Skeletal muscle tissue (tissue), 4 donors: ENCODE results near the gene GABRE. TPM values are rescaled to one million over a fixed set of nuclear protein-coding genes. Genes with fewer than 3 reads are reported as not detected.
"Not testable (repeated sequence)": the region's sequence is repeated elsewhere in the genome, so short reads cannot be mapped to it uniquely, and the experiment has no call there.

Experiments
- H3K27ac ChIP-seq: one replicate; pipeline ENCODE4 v1.7.0; 2013; ENCODE audit warnings: mild to moderate bottlenecking, low read depth, low read length, inconsistent platforms
- H3K27me3 ChIP-seq, 3 donors: one replicate each; pipeline ENCODE4 v1.7.0; 2013; ENCODE audit warnings: low read length in 3 of 3; ENCODE audit not compliant: control insufficient read depth in 3 of 3, insufficient read depth in 3 of 3
- H3K36me3 ChIP-seq, 3 donors: one replicate each; pipeline ENCODE4 v1.7.0; 2013; ENCODE audit warnings: low read length in 3 of 3; ENCODE audit not compliant: control insufficient read depth in 3 of 3, insufficient read depth in 3 of 3
- H3K4me1 ChIP-seq, 3 donors: one replicate each; pipeline ENCODE4 v1.7.0; 2013; ENCODE audit warnings: low read length in 3 of 3, mild to moderate bottlenecking in 3 of 3; ENCODE audit not compliant: control insufficient read depth in 3 of 3, insufficient read depth in 3 of 3
- H3K4me3 ChIP-seq, 3 donors: one replicate each; pipeline ENCODE4 v1.7.0; 2013; ENCODE audit warnings: low read length in 3 of 3
- H3K9ac ChIP-seq, 3 donors: one replicate each; pipeline ENCODE4 v1.7.0; 2013; ENCODE audit warnings: low read length in 3 of 3, mild to moderate bottlenecking in 3 of 3, moderate library complexity in 2 of 3, low read depth in 1 of 3
- H3K9me3 ChIP-seq, 3 donors: one replicate each; pipeline ENCODE4 v1.7.0; 2013; ENCODE audit warnings: low read length in 3 of 3; ENCODE audit not compliant: control insufficient read depth in 3 of 3
- total RNA-seq: library from RNA; depleted of rRNA; stranded (reverse); fragments of >200 nt; gene quantifications from one replicate; pipeline ENCODE4 v1.2.3, GENCODE V29; 2014
- donor health status: Osteomylitis.

Gene GABRE
- total RNA-seq, 1 donor from 2014 or later = 41.8 TPM

GRCh38 chrX:151923648-151924047, 50.8 kb downstream of the GABRE start:
- H3K36me3 ChIP-seq = no peaks in the 10 kb centered on the region
- H3K9me3 ChIP-seq = peaks cover 0 to 4% (median 0%) of the 10 kb centered on the region in 3 donors
- no peak overlapping the region for H3K4me3 ChIP-seq
- H3K27me3 ChIP-seq = no peaks in the 10 kb centered on the region
- H3K9ac ChIP-seq = no peak overlapping the region
- no peaks in the 10 kb centered on the region for H3K4me1 ChIP-seq
- H3K27ac ChIP-seq = no peak overlapping the region

- no peaks in the 10 kb centered on the region for H3K4me1 ChIP-seq
These were observed 51.8 kb downstream of the GABRE start for GRCh38 chrX:151922692-151923091.

DNA sequence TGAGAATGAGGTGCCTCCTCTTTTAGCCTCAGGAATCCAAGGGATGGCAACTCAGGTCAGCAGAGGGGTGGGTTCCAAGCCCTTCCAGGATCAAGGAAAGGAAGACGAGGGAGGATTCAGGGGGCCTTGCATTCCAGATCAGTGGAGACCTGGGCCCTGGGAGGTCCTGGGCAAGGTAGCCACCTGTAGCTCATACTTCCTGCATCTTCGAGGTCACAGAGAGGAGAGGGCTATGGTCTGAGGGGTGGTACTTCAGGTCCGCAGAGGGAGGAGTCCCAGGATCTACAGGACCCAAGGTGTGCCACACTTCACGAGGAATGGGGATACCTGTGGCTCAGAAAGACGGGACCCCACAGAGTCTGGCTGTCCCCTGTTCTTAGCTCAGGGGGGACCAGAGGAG, 52.6 kb downstream of the GABRE start:
- Histone ChIP-seq H3K27me3 (no peaks in the 10 kb centered on the region), H3K4me1 (no peaks in the 10 kb centered on the region), H3K9me3 (peaks cover 0 to 2% (median 0%) of the 10 kb centered on the region in 3 donors), H3K36me3 (no peaks in the 10 kb centered on the region), H3K4me3 (no peak overlapping the region), H3K9ac (no peak overlapping the region), H3K27ac (no peak overlapping the region)

More at GRCh38 chrX:151922692-151923091, 51.8 kb downstream of the GABRE start:
- H3K9me3 ChIP-seq = peaks cover 0 to 2% (median 0%) of the 10 kb centered on the region in 3 donors
- no peak overlapping the region for H3K27ac ChIP-seq
- H3K4me3 ChIP-seq = no peak overlapping the region
- no peaks in the 10 kb centered on the region for H3K27me3 ChIP-seq
- no peak overlapping the region for H3K9ac ChIP-seq
- H3K36me3 ChIP-seq = no peaks in the 10 kb centered on the region

DNA sequence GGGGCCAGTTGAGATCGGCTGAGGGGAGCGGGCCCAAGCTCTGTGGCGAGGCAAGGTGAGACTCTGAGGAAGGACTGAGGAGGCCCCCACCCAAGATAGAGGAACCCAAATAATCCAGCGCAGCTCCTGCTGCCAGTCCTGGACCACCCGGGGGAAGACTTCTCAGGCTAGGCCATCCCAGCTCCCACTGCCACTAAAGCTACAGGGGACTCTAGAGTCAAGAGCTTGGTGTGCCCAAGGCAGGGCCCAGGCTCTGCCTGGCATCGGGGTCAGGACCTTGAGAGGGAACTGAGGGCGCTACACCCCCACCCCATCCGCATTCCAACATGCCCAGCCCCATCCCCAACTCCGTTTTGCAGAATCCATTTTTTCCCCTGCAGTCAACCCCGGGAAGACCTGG, 53.2 kb downstream of the GABRE start:
- H3K27ac ChIP-seq = no peak overlapping the region
- H3K4me1 ChIP-seq = no peaks in the 10 kb centered on the region
- no peaks in the 10 kb centered on the region for H3K27me3 ChIP-seq
- H3K9ac ChIP-seq = no peak overlapping the region
- no peak overlapping the region for H3K4me3 ChIP-seq
- no peaks in the 10 kb centered on the region for H3K36me3 ChIP-seq
- peaks cover 0 to 2% (median 0%) of the 10 kb centered on the region in 3 donors for H3K9me3 ChIP-seq

- Histone ChIP-seq H3K27me3 (no peaks in the 10 kb centered on the region), H3K36me3 (no peaks in the 10 kb centered on the region), H3K9me3 (peaks cover 0 to 2% (median 0%) of the 10 kb centered on the region in 3 donors)
These were observed 53.9 kb downstream of the GABRE start for GRCh38 chrX:151920530-151920929.

GRCh38 chrX:151920101-151920500, 54.4 kb downstream of the GABRE start:
- H3K27ac ChIP-seq = no peak overlapping the region

More at GRCh38 chrX:151920530-151920929, 53.9 kb downstream of the GABRE start:
- Histone ChIP-seq H3K4me1 (no peaks in the 10 kb centered on the region), H3K27ac (no peak overlapping the region), H3K9ac (no peak overlapping the region), H3K4me3 (no peak overlapping the region)

GRCh38 chrX:151919610-151920009, 54.9 kb downstream of the GABRE start:
- Histone ChIP-seq H3K27ac (no peak overlapping the region), H3K27me3 (no peaks in the 10 kb centered on the region), H3K4me3 (no peak overlapping the region), H3K4me1 (no peaks in the 10 kb centered on the region), H3K9me3 (peaks cover 0 to 2% (median 0%) of the 10 kb centered on the region in 3 donors), H3K9ac (no peak overlapping the region), H3K36me3 (no peaks in the 10 kb centered on the region)

More at GRCh38 chrX:151920101-151920500, 54.4 kb downstream of the GABRE start:
- H3K36me3 ChIP-seq = no peaks in the 10 kb centered on the region
- no peak overlapping the region for H3K4me3 ChIP-seq
- no peak overlapping the region for H3K9ac ChIP-seq
- no peaks in the 10 kb centered on the region for H3K4me1 ChIP-seq
- H3K27me3 ChIP-seq = no peaks in the 10 kb centered on the region
- H3K9me3 ChIP-seq = peaks cover 0 to 2% (median 0%) of the 10 kb centered on the region in 3 donors

GRCh38 chrX:151918736-151919135, 55.7 kb downstream of the GABRE start:
- H3K27me3 ChIP-seq, H3K9me3 ChIP-seq, H3K27ac ChIP-seq, H3K9ac ChIP-seq, H3K4me3 ChIP-seq, H3K36me3 ChIP-seq, H3K4me1 ChIP-seq: not testable (repeated sequence)

DNA sequence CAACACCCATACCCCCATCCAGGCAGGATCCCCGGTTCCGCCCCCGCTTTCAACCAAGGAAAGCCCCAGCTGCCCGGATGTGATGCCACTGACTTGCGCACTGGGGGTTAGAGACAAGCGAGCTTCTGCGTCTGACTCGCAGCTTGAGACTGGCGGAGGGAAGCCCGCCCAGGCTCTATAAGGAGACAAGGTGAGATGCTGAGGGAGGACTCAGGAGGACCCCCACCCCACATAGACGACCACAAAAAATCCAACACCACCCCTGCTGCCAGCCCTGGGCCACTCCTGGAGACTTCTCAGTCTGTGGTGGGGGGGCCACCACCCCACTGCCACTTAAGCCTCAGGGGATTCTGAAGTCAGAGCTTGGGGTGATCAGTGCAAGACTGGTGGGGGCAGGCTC, 61.7 kb downstream of the GABRE start, which contains the start of gene MAGEA4:
Gene MAGEA4 (plus strand): TSS at position 110 of the 400 bp plus-strand sequence. CDS start 10,776 bp downstream, outside the sequence.
- H3K9me3 ChIP-seq = no peaks in the 10 kb centered on the region
- H3K9ac ChIP-seq = no peak within 1 kb of the TSS
- no peaks in the 10 kb centered on the region for H3K36me3 ChIP-seq
- H3K4me1 ChIP-seq = no peaks in the 10 kb centered on the region
- H3K4me3 ChIP-seq = no peak within 1 kb of the TSS
- no peak within 1 kb of the TSS for H3K27ac ChIP-seq
- no peaks in the 10 kb centered on the region for H3K27me3 ChIP-seq

GRCh38 chrX:151912221-151912620, 62.3 kb downstream of the GABRE start:
- H3K27ac ChIP-seq = no peak overlapping the region
- no peaks in the 10 kb centered on the region for H3K36me3 ChIP-seq
- H3K27me3 ChIP-seq = no peaks in the 10 kb centered on the region
- no peaks in the 10 kb centered on the region for H3K9me3 ChIP-seq
- no peak overlapping the region for H3K9ac ChIP-seq
- no peak overlapping the region for H3K4me3 ChIP-seq
- no peaks in the 10 kb centered on the region for H3K4me1 ChIP-seq
